A673 (cell line): ENCODE measurements around the gene OXCT2. TPM values are rescaled to one million over a fixed set of nuclear protein-coding genes. Genes with fewer than 3 reads are reported as not detected.

ENCODE experiments used
- BruUV-seq: library from RNA; stranded (reverse); fragments of 400-500 nt; replicated peaks from 2 replicates; lab custom pipeline; 2021; lab: Mats Ljungman, UMichigan
- CTCF ChIA-PET: fragments of 300-600 bp; sonication (Branson Sonifier 250); formaldehyde crosslinking; loops from one replicate; lab custom pipeline; 2022; ENCODE audit warnings: antibody characterized with exemption; lab: Charles Lee
- POLR2A ChIA-PET: fragments of 300-600 bp; sonication (Branson Sonifier 250); formaldehyde crosslinking; loops from one replicate; lab custom pipeline; 2022; ENCODE audit warnings: antibody characterized with exemption; ENCODE audit not compliant: low non-redundant PET; lab: Charles Lee
- DNase-seq: peaks from one replicate; pipeline ENCODE4 v3.0.0-alpha.2; 2015; ENCODE audit warnings: low spot score
- H3K27ac ChIP-seq: fragments of 200-600 bp; sonication (generic); 2 replicates; pipeline ENCODE4 v1.5.1; 2016; ENCODE audit warnings: mixed run types, low read depth, mild to moderate bottlenecking, mixed read lengths, antibody characterized with exemption, low read length; ENCODE audit not compliant: poor library complexity, severe bottlenecking
- H3K27me3 ChIP-seq: fragments of 200-600 bp; sonication (generic); replicated peaks from 2 replicates; pipeline ENCODE4 v1.6.1; 2017; ENCODE audit warnings: mixed run types, low read depth, mild to moderate bottlenecking, mixed read lengths, antibody characterized with exemption, low read length; ENCODE audit not compliant: insufficient read depth, poor library complexity
- H3K36me3 ChIP-seq: fragments of 200-600 bp; sonication (generic); 2 replicates; pipeline ENCODE4 v1.6.1; 2016; ENCODE audit warnings: mixed run types, mild to moderate bottlenecking, mixed read lengths, antibody characterized with exemption, low read length; ENCODE audit not compliant: insufficient read depth, poor library complexity, severe bottlenecking
- H3K4me1 ChIP-seq: fragments of 200-600 bp; sonication (generic); 2 replicates; pipeline ENCODE4 v1.6.1; 2017; ENCODE audit warnings: mixed run types, mild to moderate bottlenecking, mixed read lengths, antibody characterized with exemption, low read length; ENCODE audit not compliant: insufficient read depth, poor library complexity, severe bottlenecking
- H3K4me3 ChIP-seq: fragments of 200-600 bp; sonication (generic); 2 replicates; pipeline ENCODE4 v1.5.1; 2016; ENCODE audit warnings: low read depth, mixed run types, mild to moderate bottlenecking, mixed read lengths, low read length; ENCODE audit not compliant: poor library complexity, severe bottlenecking
- H3K9me3 ChIP-seq: fragments of 200-600 bp; sonication (generic); 2 replicates; pipeline ENCODE4 v1.6.1; 2016; ENCODE audit warnings: mixed run types, low read depth, mild to moderate bottlenecking, mixed read lengths, antibody characterized with exemption, low read length; ENCODE audit not compliant: poor library complexity, severe bottlenecking
- EZH2 ChIP-seq: fragments of 200-600 bp; sonication (generic); IDR thresholded peaks from 2 replicates; pipeline ENCODE4 v1.6.1; 2017; ENCODE audit warnings: borderline replicate concordance, low read depth, mild to moderate bottlenecking, mixed read lengths, antibody characterized with exemption, low read length; ENCODE audit not compliant: poor library complexity, severe bottlenecking
- intact Hi-C: fragments of 100-400 bp; cut with micrococcal nuclease; formaldehyde crosslinking; loops from one replicate; pipeline ENCODE4 v1.10.0; 2022; ENCODE audit not compliant: unreplicated experiment
- total RNA-seq: library from RNA; stranded (reverse); gene quantifications from 2 replicates; pipeline ENCODE4 v1.2.3, GENCODE V29; 2021
- TF ChIP-seq, protein P1 (sequence below): fragments of 300-800, 200-600 bp; sonication (generic); conservative IDR thresholded peaks from 2 replicates; pipeline ENCODE4 v1.5.1; 2017; ENCODE audit warnings: low read depth, mild to moderate bottlenecking, antibody characterized with exemption, low read length, moderate library complexity, mixed read lengths

The OXCT2 gene
- total RNA-seq, 1 experiment from 2014 or later = not detected

GRCh38 chr1:39737546-39738169, 33.5 kb downstream of the OXCT2 start:
- POLR2A ChIA-PET = no interaction called here
- intact Hi-C loops = no loop called here

DNA sequence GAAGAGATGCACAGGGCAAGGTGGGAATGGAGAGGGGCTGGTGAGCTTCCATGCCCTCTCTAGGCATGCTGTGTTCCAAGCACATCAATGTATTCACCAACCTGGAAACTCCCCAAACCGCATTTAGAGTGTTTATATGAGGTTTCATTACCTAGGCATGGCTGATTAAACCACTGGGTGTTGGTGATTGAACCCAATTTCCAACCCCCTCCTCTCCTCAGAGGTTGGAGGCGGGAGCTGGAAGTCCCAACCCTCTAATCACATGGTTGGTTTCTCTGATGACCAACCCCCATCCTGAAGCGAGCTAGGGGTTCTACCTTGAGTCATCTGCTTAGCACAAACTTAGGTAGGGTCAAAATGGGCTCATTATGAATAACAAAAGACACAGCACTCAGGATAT, 35.4 kb downstream of the OXCT2 start:
- ChIA-PET POLR2A (no interaction called here), CTCF (no interaction called here)
- intact Hi-C loops = no loop called here
- H3K27ac ChIP-seq = no peak overlapping the region
- no peak overlapping the region for H3K4me3 ChIP-seq
- BruUV-seq = no TSS peak
- peaks cover 17% of the 10 kb centered on the region for H3K27me3 ChIP-seq
- H3K9me3 ChIP-seq = no peaks in the 10 kb centered on the region
- no peak for DNase-seq
- TF ChIP-seq, protein P1, sequence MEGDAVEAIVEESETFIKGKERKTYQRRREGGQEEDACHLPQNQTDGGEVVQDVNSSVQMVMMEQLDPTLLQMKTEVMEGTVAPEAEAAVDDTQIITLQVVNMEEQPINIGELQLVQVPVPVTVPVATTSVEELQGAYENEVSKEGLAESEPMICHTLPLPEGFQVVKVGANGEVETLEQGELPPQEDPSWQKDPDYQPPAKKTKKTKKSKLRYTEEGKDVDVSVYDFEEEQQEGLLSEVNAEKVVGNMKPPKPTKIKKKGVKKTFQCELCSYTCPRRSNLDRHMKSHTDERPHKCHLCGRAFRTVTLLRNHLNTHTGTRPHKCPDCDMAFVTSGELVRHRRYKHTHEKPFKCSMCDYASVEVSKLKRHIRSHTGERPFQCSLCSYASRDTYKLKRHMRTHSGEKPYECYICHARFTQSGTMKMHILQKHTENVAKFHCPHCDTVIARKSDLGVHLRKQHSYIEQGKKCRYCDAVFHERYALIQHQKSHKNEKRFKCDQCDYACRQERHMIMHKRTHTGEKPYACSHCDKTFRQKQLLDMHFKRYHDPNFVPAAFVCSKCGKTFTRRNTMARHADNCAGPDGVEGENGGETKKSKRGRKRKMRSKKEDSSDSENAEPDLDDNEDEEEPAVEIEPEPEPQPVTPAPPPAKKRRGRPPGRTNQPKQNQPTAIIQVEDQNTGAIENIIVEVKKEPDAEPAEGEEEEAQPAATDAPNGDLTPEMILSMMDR = no peak
- no peak for TF ChIP-seq EZH2
- H3K36me3 ChIP-seq = peaks cover 7% of the 10 kb centered on the region
- H3K4me1 ChIP-seq = peaks cover 9% of the 10 kb centered on the region

More at GRCh38 chr1:39737546-39738169, 33.5 kb downstream of the OXCT2 start:
- CTCF ChIA-PET = no interaction called here
- no peak for DNase-seq
- Histone ChIP-seq H3K4me3 (no peak overlapping the region), H3K27me3 (peaks cover 9% of the 10 kb centered on the region), H3K4me1 (peaks cover 9% of the 10 kb centered on the region), H3K36me3 (peaks cover 21% of the 10 kb centered on the region), H3K9me3 (no peaks in the 10 kb centered on the region), H3K27ac (no peak overlapping the region)
- no TSS peak for BruUV-seq
- TF ChIP-seq, protein P1 = no peak
- no peak for TF ChIP-seq EZH2

GRCh38 chr1:39733161-39733560, 38.0 kb downstream of the OXCT2 start:
- BruUV-seq = no TSS peak
- H3K4me3 ChIP-seq = no peak overlapping the region
- no peaks in the 10 kb centered on the region for H3K36me3 ChIP-seq
- intact Hi-C loops = no loop called here
- DNase-seq = no peak
- H3K4me1 ChIP-seq = no peaks in the 10 kb centered on the region
- no peak for TF ChIP-seq EZH2
- TF ChIP-seq, protein P1 = no peak
- H3K27ac ChIP-seq = no peak overlapping the region
- CTCF ChIA-PET = no interaction called here
- peaks cover 38% of the 10 kb centered on the region for H3K27me3 ChIP-seq
- H3K9me3 ChIP-seq = no peaks in the 10 kb centered on the region
- POLR2A ChIA-PET = no interaction called here
